HepG2 (cell line): ENCODE data around the gene MMP7. TPM values are rescaled to one million over a fixed set of nuclear protein-coding genes. Genes with fewer than 3 reads are reported as not detected.

Experiments
- CEBPG ChIP-seq: IDR thresholded peaks from 2 replicates; pipeline ENCODE4 v1.6.1; 2016
- DPF2 ChIP-seq: sonication (generic); formaldehyde crosslinking; IDR thresholded peaks from 2 replicates; pipeline ENCODE4 v1.4.0; 2020; ENCODE audit warnings: mild to moderate bottlenecking, low read depth, missing genetic modification reagents, borderline replicate concordance
- FOXA1 ChIP-seq, 2 experiments: fragments of 450-650 bp in 1 of 2; sonication (generic) in 1 of 2; formaldehyde crosslinking in 1 of 2; IDR thresholded peaks; 2 replicates each; pipeline versions ENCODE4 v1.4.0 to v1.6.1; 2016 to 2020; ENCODE audit warnings: missing genetic modification reagents in 1 of 2
- FOXP1 ChIP-seq, 2 experiments: fragments of 450-650 bp in 1 of 2; IDR thresholded peaks; 2 replicates each; pipeline ENCODE4 v1.6.1; 2017 to 2018; ENCODE audit warnings: antibody characterized with exemption in 1 of 2
- GATAD2A ChIP-seq: IDR thresholded peaks from 2 replicates; pipeline ENCODE4 v1.6.1; 2016
- MIXL1 ChIP-seq: IDR thresholded peaks from 2 replicates; pipeline ENCODE4 v1.6.1; 2016
- NRL ChIP-seq: sonication (generic); formaldehyde crosslinking; IDR thresholded peaks from 2 replicates; pipeline ENCODE4 v1.5.0; 2020; ENCODE audit warnings: missing genetic modification reagents, mild to moderate bottlenecking, moderate library complexity, borderline replicate concordance
- SAP130 ChIP-seq: IDR thresholded peaks from 2 replicates; pipeline ENCODE4 v1.6.1; 2016; ENCODE audit warnings: low read depth
- TAF1 ChIP-seq: sonication (generic); formaldehyde crosslinking; IDR thresholded peaks from 2 replicates; pipeline ENCODE4 v1.4.0; 2020; ENCODE audit warnings: missing genetic modification reagents
- THAP11 ChIP-seq: IDR thresholded peaks from 2 replicates; pipeline ENCODE4 v1.6.1; 2016; ENCODE audit warnings: missing biosample characterization, missing genetic modification reagents
- YEATS4 ChIP-seq: sonication (generic); formaldehyde crosslinking; IDR thresholded peaks from 2 replicates; pipeline ENCODE4 v1.4.0; 2020; ENCODE audit warnings: missing genetic modification reagents, borderline replicate concordance
- ZC3H4 ChIP-seq: sonication (generic); formaldehyde crosslinking; IDR thresholded peaks from 2 replicates; pipeline ENCODE4 v1.4.0; 2020; ENCODE audit warnings: missing genetic modification reagents, borderline replicate concordance
- ZFP90 ChIP-seq: sonication (generic); formaldehyde crosslinking; IDR thresholded peaks from 2 replicates; pipeline ENCODE4 v1.8.0; 2022; ENCODE audit warnings: missing genetic modification reagents, mild to moderate bottlenecking, inconsistent platforms, borderline replicate concordance
- ZFY ChIP-seq: sonication (generic); formaldehyde crosslinking; IDR thresholded peaks from 2 replicates; pipeline ENCODE4 v1.4.0; 2020; ENCODE audit warnings: missing genetic modification reagents
- ZNF468 ChIP-seq: sonication (generic); formaldehyde crosslinking; IDR thresholded peaks from 2 replicates; pipeline ENCODE4 v1.8.0; 2022; ENCODE audit warnings: mild to moderate bottlenecking, moderate library complexity, missing genetic modification reagents
- ZNF564 ChIP-seq: sonication (generic); formaldehyde crosslinking; IDR thresholded peaks from 2 replicates; pipeline ENCODE4 v1.8.1; 2023; ENCODE audit warnings: mild to moderate bottlenecking, missing genetic modification reagents
- polyA plus RNA-seq, 8 experiments: library from polyadenylated mRNA; depleted of rRNA in 3 of 8; stranded (reverse) in 7 of 8; unstranded in 1 of 8; fragments of >200 nt; fragmentation: Illumina TruSeq in 4 of 8; extraction: Trizol in 4 of 8; gene quantifications; 2 replicates each; pipeline versions ENCODE4 v1.2.1 to v1.2.3, GENCODE V29; 2011 to 2016; ENCODE audit warnings: low read depth in 4 of 8, missing spikeins in 1 of 8, mixed read lengths in 1 of 8; ENCODE audit not compliant: insufficient read depth in 1 of 8
- total RNA-seq, 5 experiments: library from RNA; depleted of rRNA; stranded (reverse); fragments of >200 nt; fragmentation: Illumina TruSeq; extraction: Trizol; gene quantifications; 2 replicates each; pipeline ENCODE4 v1.2.3, GENCODE V29; 2016; ENCODE audit warnings: low read depth in 1 of 5
- TF ChIP-seq, protein P1 (sequence below): sonication (generic); formaldehyde crosslinking; conservative IDR thresholded peaks from 2 replicates; pipeline ENCODE4 v1.4.0; 2020; ENCODE audit warnings: mild to moderate bottlenecking, missing genetic modification reagents, moderate library complexity
- TF ChIP-seq, protein P2 (sequence below): sonication (generic); formaldehyde crosslinking; IDR thresholded peaks from 2 replicates; pipeline ENCODE4 v1.4.0; 2020; ENCODE audit warnings: missing genetic modification reagents
- TF ChIP-seq, protein P3 (sequence below), 2 experiments: sonication (generic) in 1 of 2; formaldehyde crosslinking in 1 of 2; IDR thresholded peaks; 2 replicates each; pipeline versions ENCODE4 v1.4.0 to v1.6.1; 2018 to 2020; ENCODE audit warnings: missing genetic modification reagents in 2 of 2, borderline replicate concordance in 1 of 2, low read depth in 1 of 2, mild to moderate bottlenecking in 1 of 2, missing biosample characterization in 1 of 2
- TF ChIP-seq, protein P4 (sequence below): fragments of 450-650 bp; IDR thresholded peaks from 2 replicates; pipeline ENCODE4 v1.6.1; 2017

Gene MMP7
- total and polyA plus RNA-seq, 2 of the 13 experiments (the other 11 are each of a cell fraction or from before 2014, with no cell fraction given): 0.17 TPM; not detected in 1

DNA sequence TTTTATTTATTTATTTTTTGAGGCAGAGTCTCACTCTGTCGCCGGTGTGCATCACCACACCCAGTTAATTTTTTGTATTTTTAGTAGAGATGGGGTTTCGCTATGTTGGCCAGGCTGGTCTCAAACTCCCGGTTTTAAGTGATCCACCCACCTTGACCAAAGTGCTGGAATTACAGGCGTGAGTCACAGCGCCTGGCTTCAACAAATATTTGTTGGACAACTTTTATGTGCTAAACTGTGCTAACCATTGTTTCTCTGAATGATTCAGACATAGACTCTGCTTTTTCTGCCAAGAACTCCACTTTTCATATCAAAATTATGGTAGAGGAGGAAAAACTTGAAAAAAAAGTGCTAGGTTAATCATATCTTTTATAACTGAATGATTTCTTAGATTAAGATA is 36.3 kb downstream of the MMP7 start (continued):
- TF ChIP-seq, protein P1, sequence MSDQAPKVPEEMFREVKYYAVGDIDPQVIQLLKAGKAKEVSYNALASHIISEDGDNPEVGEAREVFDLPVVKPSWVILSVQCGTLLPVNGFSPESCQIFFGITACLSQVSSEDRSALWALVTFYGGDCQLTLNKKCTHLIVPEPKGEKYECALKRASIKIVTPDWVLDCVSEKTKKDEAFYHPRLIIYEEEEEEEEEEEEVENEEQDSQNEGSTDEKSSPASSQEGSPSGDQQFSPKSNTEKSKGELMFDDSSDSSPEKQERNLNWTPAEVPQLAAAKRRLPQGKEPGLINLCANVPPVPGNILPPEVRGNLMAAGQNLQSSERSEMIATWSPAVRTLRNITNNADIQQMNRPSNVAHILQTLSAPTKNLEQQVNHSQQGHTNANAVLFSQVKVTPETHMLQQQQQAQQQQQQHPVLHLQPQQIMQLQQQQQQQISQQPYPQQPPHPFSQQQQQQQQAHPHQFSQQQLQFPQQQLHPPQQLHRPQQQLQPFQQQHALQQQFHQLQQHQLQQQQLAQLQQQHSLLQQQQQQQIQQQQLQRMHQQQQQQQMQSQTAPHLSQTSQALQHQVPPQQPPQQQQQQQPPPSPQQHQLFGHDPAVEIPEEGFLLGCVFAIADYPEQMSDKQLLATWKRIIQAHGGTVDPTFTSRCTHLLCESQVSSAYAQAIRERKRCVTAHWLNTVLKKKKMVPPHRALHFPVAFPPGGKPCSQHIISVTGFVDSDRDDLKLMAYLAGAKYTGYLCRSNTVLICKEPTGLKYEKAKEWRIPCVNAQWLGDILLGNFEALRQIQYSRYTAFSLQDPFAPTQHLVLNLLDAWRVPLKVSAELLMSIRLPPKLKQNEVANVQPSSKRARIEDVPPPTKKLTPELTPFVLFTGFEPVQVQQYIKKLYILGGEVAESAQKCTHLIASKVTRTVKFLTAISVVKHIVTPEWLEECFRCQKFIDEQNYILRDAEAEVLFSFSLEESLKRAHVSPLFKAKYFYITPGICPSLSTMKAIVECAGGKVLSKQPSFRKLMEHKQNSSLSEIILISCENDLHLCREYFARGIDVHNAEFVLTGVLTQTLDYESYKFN (CRISPR knock-in tag): peak; percentile 84
- TF ChIP-seq NRL (CRISPR knock-in tag) (no peak; the same call in 1 of the 2 replicates), ZC3H4 (CRISPR knock-in tag) (no peak), FOXP1 (IDR thresholded peaks at IDR 0.05) (no peak), FOXP1 (CRISPR knock-in tag; IDR thresholded peaks at IDR 0.05) (peak; percentile 80), TAF1 (CRISPR knock-in tag) (no peak), SAP130 (CRISPR knock-in tag) (peak; percentile 84), ZFP90 (CRISPR knock-in tag) (no peak), ZNF564 (CRISPR knock-in tag) (no peak), YEATS4 (no peak), DPF2 (CRISPR knock-in tag) (0 out of 2 replicates have a peak, but pooled peaks have one; percentile 37), MIXL1 (CRISPR knock-in tag) (peak; percentile 76), ZFY (no peak), THAP11 (CRISPR knock-in tag) (0 out of 2 replicates have a peak, but pooled peaks have one; percentile 19), GATAD2A (CRISPR knock-in tag) (peak; percentile 86), FOXA1 (IDR thresholded peaks at IDR 0.05) (no peak), FOXA1 (CRISPR knock-in tag; IDR thresholded peaks at IDR 0.05) (peak; percentile 45; the same call in 1 of the 2 replicates), CEBPG (CRISPR knock-in tag) (peak; percentile 28; the same call in 1 of the 2 replicates), ZNF468 (no peak)
- TF ChIP-seq, protein P2, sequence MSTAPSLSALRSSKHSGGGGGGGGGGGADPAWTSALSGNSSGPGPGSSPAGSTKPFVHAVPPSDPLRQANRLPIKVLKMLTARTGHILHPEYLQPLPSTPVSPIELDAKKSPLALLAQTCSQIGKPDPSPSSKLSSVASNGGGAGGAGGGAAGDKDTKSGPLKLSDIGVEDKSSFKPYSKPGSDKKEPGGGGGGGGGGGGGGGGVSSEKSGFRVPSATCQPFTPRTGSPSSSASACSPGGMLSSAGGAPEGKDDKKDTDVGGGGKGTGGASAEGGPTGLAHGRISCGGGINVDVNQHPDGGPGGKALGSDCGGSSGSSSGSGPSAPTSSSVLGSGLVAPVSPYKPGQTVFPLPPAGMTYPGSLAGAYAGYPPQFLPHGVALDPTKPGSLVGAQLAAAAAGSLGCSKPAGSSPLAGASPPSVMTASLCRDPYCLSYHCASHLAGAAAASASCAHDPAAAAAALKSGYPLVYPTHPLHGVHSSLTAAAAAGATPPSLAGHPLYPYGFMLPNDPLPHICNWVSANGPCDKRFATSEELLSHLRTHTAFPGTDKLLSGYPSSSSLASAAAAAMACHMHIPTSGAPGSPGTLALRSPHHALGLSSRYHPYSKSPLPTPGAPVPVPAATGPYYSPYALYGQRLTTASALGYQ (CRISPR knock-in tag): peak; percentile 62; the same call in 1 of the 2 replicates
- TF ChIP-seq, protein P3, sequence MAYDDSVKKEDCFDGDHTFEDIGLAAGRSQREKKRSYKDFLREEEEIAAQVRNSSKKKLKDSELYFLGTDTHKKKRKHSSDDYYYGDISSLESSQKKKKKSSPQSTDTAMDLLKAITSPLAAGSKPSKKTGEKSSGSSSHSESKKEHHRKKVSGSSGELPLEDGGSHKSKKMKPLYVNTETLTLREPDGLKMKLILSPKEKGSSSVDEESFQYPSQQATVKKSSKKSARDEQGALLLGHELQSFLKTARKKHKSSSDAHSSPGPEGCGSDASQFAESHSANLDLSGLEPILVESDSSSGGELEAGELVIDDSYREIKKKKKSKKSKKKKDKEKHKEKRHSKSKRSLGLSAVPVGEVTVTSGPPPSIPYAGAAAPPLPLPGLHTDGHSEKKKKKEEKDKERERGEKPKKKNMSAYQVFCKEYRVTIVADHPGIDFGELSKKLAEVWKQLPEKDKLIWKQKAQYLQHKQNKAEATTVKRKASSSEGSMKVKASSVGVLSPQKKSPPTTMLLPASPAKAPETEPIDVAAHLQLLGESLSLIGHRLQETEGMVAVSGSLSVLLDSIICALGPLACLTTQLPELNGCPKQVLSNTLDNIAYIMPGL (CRISPR knock-in tag; IDR thresholded peaks at IDR 0.05; ENCODE audit: borderline replicate concordance in 1 of 2, low read depth in 1 of 2): 0 out of 4 replicates have a peak, but pooled peaks of 1 of the 2 experiments have one; percentile 4
- TF ChIP-seq, protein P4, sequence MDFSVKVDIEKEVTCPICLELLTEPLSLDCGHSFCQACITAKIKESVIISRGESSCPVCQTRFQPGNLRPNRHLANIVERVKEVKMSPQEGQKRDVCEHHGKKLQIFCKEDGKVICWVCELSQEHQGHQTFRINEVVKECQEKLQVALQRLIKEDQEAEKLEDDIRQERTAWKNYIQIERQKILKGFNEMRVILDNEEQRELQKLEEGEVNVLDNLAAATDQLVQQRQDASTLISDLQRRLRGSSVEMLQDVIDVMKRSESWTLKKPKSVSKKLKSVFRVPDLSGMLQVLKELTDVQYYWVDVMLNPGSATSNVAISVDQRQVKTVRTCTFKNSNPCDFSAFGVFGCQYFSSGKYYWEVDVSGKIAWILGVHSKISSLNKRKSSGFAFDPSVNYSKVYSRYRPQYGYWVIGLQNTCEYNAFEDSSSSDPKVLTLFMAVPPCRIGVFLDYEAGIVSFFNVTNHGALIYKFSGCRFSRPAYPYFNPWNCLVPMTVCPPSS: no peak
